ENCODE measurements around the gene ZNF467. TPM values are rescaled to one million over a fixed set of nuclear protein-coding genes. Genes with fewer than 3 reads are reported as not detected.

Gene ZNF467
- total RNA-seq, 1 donor from 2014 or later = 0.20 TPM

GRCh38 chr7:149790754-149791360, 17.5 kb upstream of the ZNF467 start:
- ATAC-seq (ENCODE audit: low read depth) (no peak), DNase-seq (no peak)
- no peak for TF ChIP-seq CTCF (IDR thresholded peaks at IDR 0.05)
- ChIA-PET CTCF (interaction anchor here (1.5 kb wide), 1 partner anchor 9 kb away, joined by 4 read pairs; no protein-coding TSS in a partner anchor), POLR2A (no interaction called here)
- Mint-ChIP-seq H3K4me1 (peaks cover 2% of the 10 kb centered on the region), H3K27me3 (peaks cover 21% of the 10 kb centered on the region), H3K27ac (no peak overlapping the region), H3K4me3 (no peak overlapping the region), H3K9me3 (no peaks in the 10 kb centered on the region), H3K36me3 (ENCODE audit: low read depth) (no peaks in the 10 kb centered on the region)
- intact Hi-C loops (cut with micrococcal nuclease) = no loop called here

DNA sequence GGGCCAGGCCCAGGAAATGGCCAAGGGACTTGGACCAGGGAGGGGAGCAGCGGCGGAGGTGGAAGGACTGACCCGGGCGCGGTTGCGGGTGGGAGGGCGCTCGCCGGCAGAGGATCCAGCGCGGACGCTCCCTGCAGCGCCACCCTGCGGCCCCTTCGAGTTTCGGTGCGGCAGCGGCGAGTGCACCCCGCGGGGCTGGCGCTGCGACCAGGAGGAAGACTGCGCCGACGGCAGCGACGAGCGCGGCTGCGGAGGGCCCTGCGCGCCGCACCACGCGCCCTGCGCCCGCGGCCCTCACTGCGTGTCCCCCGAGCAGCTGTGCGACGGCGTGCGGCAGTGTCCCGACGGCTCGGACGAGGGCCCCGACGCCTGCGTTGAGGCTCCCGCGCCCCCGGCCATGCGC, 16.8 kb upstream of the ZNF467 start:
- ATAC-seq (ENCODE audit: low read depth) = no peak
- H3K27me3 Mint-ChIP-seq = peaks cover 21% of the 10 kb centered on the region
- DNase-seq = no peak
- no peak overlapping the region for H3K4me3 Mint-ChIP-seq
- POLR2A ChIA-PET = no interaction called here
- intact Hi-C loops (cut with micrococcal nuclease) = no loop called here
- TF ChIP-seq CTCF (IDR thresholded peaks at IDR 0.05) = no peak
- H3K9me3 Mint-ChIP-seq = no peaks in the 10 kb centered on the region
- peaks cover 2% of the 10 kb centered on the region for H3K4me1 Mint-ChIP-seq
- H3K27ac Mint-ChIP-seq = no peak overlapping the region
- CTCF ChIA-PET = interaction anchor here (1.5 kb wide), 1 partner anchor 10 kb away, joined by 4 read pairs; no protein-coding TSS in a partner anchor
- H3K36me3 Mint-ChIP-seq (ENCODE audit: low read depth) = no peaks in the 10 kb centered on the region

DNA sequence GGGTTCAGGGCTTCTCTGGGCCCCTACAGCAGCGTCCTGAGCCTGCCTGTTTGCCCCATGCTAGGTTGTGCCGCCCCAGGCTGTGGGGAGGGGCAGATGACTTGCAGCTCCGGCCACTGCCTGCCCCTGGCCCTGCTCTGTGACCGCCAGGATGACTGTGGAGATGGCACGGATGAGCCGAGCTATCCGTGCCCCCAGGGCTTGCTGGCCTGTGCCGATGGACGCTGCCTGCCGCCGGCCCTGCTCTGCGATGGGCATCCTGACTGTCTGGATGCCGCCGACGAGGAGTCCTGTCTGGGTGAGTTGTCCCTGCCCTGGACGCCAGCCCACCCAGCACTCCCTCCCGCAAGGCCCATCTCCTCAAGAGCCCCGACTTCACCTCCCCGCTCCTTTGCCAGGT, 15.7 kb upstream of the ZNF467 start:
- DNase-seq (no peak), ATAC-seq (ENCODE audit: low read depth) (no peak)
- ChIA-PET CTCF (no interaction called here), POLR2A (no interaction called here)
- H3K27me3 Mint-ChIP-seq = peaks cover 19% of the 10 kb centered on the region
- H3K36me3 Mint-ChIP-seq (ENCODE audit: low read depth) = no peaks in the 10 kb centered on the region
- intact Hi-C loops (cut with micrococcal nuclease) = no loop called here
- H3K27ac Mint-ChIP-seq = no peak overlapping the region
- H3K9me3 Mint-ChIP-seq = no peaks in the 10 kb centered on the region
- H3K4me1 Mint-ChIP-seq = peaks cover 2% of the 10 kb centered on the region
- no peak overlapping the region for H3K4me3 Mint-ChIP-seq
- no peak for TF ChIP-seq CTCF (IDR thresholded peaks at IDR 0.05)

DNA sequence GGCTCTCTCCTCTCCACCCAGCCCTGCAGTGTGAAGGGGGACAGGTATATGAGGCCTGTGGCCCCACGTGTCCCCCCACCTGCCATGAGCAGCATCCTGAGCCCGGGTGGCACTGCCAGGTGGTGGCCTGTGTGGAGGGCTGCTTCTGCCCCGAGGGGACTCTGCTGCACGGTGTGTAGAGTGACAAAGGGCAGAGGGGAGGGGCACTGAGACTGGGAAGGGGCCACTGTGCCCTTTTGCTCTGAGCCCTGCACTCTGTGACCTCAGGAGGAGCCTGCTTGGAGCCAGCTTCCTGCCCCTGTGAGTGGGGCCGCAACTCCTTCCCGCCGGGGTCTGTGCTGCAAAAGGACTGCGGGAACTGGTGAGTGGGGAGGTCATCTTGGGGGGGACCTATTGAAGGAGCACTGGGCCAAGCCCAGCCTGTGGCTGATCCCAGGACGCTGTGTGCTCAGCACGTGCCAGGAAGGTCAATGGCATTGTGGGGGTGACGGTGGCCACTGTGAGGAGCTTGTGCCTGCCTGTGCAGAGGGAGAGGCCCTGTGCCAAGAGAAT, 15.0 kb upstream of the ZNF467 start:
- POLR2A ChIA-PET = no interaction called here
- Mint-ChIP-seq H3K4me1 (peaks cover 2% of the 10 kb centered on the region), H3K27me3 (peaks cover 19% of the 10 kb centered on the region), H3K4me3 (no peak overlapping the region), H3K36me3 (ENCODE audit: low read depth) (no peaks in the 10 kb centered on the region), H3K27ac (no peak overlapping the region), H3K9me3 (no peaks in the 10 kb centered on the region)
- intact Hi-C loops (cut with micrococcal nuclease) = no loop called here
- DNase-seq = no peak
- CTCF ChIA-PET = no interaction called here
- TF ChIP-seq CTCF (IDR thresholded peaks at IDR 0.05) = no peak
- no peak for ATAC-seq (ENCODE audit: low read depth)

DNA sequence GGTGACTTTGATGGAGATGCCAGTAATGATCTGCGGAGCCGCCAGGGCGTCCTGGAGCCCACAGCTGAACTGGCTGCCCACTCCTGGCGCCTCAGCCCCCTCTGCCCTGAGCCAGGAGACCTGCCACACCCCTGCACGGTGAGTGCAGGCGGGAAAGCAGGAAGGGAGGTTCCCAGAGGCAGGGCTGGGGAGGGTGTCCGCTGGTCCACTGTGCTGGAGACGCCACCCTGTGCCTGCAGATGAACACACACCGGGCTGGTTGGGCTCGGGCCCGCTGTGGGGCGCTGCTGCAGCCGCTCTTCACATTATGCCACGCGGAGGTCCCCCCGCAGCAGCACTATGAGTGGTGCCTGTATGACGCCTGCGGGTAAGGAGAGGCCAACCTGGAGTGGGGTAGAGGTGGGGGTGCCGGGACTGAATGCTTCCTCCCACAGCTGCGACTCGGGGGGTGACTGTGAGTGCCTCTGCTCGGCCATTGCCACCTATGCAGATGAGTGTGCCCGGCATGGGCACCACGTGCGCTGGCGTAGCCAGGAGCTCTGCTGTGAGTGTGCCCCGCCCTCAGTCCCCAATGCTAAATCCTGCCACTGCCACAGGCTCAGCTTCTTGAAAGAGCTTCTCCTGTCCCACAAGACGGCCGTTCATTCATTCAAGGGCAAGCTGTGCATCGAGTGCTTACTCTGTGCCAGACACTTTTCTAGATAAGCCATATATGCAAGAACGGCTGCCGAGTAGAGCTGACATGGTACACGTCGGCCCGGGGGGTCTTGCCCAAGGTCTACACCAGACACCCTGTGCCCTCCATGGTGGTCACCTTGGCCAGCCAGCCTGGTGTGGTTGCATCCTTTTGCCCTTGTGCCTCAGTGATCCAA, 14.3 kb upstream of the ZNF467 start:
- intact Hi-C loops (cut with micrococcal nuclease) = no loop called here
- no peak for TF ChIP-seq CTCF (IDR thresholded peaks at IDR 0.05)
- ChIA-PET POLR2A (no interaction called here), CTCF (no interaction called here)
- H3K9me3 Mint-ChIP-seq = no peaks in the 10 kb centered on the region
- H3K36me3 Mint-ChIP-seq (ENCODE audit: low read depth) = no peaks in the 10 kb centered on the region
- peaks cover 2% of the 10 kb centered on the region for H3K4me1 Mint-ChIP-seq
- H3K27me3 Mint-ChIP-seq = peaks cover 19% of the 10 kb centered on the region
- H3K4me3 Mint-ChIP-seq = no peak overlapping the region
- no peak for DNase-seq
- H3K27ac Mint-ChIP-seq = no peak overlapping the region
- no peak for ATAC-seq (ENCODE audit: low read depth)
